Measurements from ENCODE around the gene LGALS13.

DNA sequence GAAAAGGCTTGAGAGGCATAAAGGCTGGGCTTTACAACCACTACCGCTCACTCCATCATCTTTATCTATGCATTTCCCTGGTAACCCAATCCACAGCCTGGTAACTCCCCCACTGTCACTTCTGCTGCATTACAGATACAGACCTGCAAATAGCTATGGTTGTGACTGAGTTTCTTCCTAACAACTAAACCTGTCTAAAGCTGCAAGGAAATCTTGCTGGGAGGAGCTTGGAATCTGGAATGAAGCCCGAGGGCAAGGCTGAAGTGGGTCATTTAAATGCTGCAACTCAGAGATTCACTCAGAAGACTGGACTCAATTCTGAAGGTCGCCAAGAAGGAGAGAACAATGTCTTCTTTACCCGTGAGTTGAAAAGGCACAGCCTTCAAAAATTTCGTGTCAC is at the start of gene LGALS13:
- no peak for TF ChIP-seq EZH2 (IDR thresholded peaks at IDR 0.05; ENCODE audit: borderline replicate concordance, insufficient read depth, low read length, poor library complexity, severe bottlenecking)
- TF ChIP-seq, protein P1, sequence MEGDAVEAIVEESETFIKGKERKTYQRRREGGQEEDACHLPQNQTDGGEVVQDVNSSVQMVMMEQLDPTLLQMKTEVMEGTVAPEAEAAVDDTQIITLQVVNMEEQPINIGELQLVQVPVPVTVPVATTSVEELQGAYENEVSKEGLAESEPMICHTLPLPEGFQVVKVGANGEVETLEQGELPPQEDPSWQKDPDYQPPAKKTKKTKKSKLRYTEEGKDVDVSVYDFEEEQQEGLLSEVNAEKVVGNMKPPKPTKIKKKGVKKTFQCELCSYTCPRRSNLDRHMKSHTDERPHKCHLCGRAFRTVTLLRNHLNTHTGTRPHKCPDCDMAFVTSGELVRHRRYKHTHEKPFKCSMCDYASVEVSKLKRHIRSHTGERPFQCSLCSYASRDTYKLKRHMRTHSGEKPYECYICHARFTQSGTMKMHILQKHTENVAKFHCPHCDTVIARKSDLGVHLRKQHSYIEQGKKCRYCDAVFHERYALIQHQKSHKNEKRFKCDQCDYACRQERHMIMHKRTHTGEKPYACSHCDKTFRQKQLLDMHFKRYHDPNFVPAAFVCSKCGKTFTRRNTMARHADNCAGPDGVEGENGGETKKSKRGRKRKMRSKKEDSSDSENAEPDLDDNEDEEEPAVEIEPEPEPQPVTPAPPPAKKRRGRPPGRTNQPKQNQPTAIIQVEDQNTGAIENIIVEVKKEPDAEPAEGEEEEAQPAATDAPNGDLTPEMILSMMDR (IDR thresholded peaks at IDR 0.05; ENCODE audit: poor library complexity, severe bottlenecking), result no peak
